Activated T-cell treated with anti-CD3 and anti-CD28 coated beads for 4 hours (primary cell): ENCODE results near the gene LIN7B.
"Not testable (repeated sequence)": the region's sequence is repeated elsewhere in the genome, so short reads cannot be mapped to it uniquely, and the experiment has no call there.

ENCODE experiments used
- DNase-seq: peaks from one replicate; pipeline ENCODE4 v3.0.0-alpha.2; 2020

LIN7B gene

GRCh38 chr19:49120325-49120683 lies 6.1 kb downstream of the LIN7B start:
- DNase-seq = no peak

GRCh38 chr19:49120868-49121267 lies 6.7 kb downstream of the LIN7B start:
- no peak for DNase-seq

- not testable (repeated sequence) for DNase-seq
Observed at GRCh38 chr19:49121841-49122240, 7.7 kb downstream of the LIN7B start.

- not testable (repeated sequence) for DNase-seq
Observed at GRCh38 chr19:49123285-49123684, 9.1 kb downstream of the LIN7B start.

GRCh38 chr19:49125025-49125731 lies 11.0 kb downstream of the LIN7B start:
- DNase-seq = no peak

GRCh38 chr19:49126575-49126974 lies 12.4 kb downstream of the LIN7B start:
- DNase-seq = no peak

GRCh38 chr19:49127225-49127624 lies 13.1 kb downstream of the LIN7B start:
- not testable (repeated sequence) for DNase-seq

GRCh38 chr19:49127674-49128544 lies 13.7 kb downstream of the LIN7B start:
- DNase-seq = peak; percentile 91

GRCh38 chr19:49128545-49129237 lies 14.5 kb downstream of the LIN7B start:
- no peak for DNase-seq

GRCh38 chr19:49129238-49129583 lies 15.0 kb downstream of the LIN7B start:
- no peak for DNase-seq

- no peak for DNase-seq
Observed at GRCh38 chr19:49130325-49130724, 16.2 kb downstream of the LIN7B start.

- DNase-seq = no peak
Observed at GRCh38 chr19:49132974-49133609, 18.9 kb downstream of the LIN7B start.

- DNase-seq = no peak
Observed at GRCh38 chr19:49133621-49134454, 19.7 kb downstream of the LIN7B start.

GRCh38 chr19:49135686-49136085 lies 21.5 kb downstream of the LIN7B start:
- no peak for DNase-seq

- no peak for DNase-seq
Observed at GRCh38 chr19:49136771-49137171, 22.6 kb downstream of the LIN7B start.

GRCh38 chr19:49140951-49141350 lies 26.8 kb downstream of the LIN7B start:
- no peak for DNase-seq

GRCh38 chr19:49141352-49141751 lies 27.2 kb downstream of the LIN7B start:
- DNase-seq = no peak

- no peak for DNase-seq
Observed at GRCh38 chr19:49142866-49143335, 28.7 kb downstream of the LIN7B start.

- peak; percentile 73 for DNase-seq
Observed at GRCh38 chr19:49145573-49146407, 31.6 kb downstream of the LIN7B start.

GRCh38 chr19:49146408-49146770 lies 32.2 kb downstream of the LIN7B start:
- not testable (repeated sequence) for DNase-seq

- DNase-seq = no peak
Observed at GRCh38 chr19:49148044-49148682, 34.0 kb downstream of the LIN7B start.
